Measurements from ENCODE around the gene LDB2.

The LDB2 gene

DNA sequence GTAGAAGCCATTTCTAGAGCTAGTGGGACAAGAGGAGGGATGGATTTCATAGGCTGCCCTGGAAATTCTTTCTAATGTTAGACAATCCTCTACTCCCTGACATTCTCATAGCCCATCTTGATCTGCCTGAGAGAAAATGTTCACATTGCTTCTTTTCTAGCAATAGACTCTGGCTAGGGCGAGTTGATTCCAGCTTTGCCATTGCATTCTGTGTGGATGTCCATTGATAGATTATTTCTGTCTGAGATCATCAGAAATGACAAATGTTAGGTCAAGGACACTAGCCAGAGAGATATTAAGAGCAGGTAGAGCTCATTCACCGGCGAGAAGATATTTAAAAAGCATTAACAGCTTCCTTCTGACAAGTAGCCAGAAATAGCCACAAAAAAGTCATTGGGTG lies 184.7 kb downstream of the LDB2 start:
- DNase-seq (ENCODE audit: low spot score), result no peak
- TF ChIP-seq, protein P1, sequence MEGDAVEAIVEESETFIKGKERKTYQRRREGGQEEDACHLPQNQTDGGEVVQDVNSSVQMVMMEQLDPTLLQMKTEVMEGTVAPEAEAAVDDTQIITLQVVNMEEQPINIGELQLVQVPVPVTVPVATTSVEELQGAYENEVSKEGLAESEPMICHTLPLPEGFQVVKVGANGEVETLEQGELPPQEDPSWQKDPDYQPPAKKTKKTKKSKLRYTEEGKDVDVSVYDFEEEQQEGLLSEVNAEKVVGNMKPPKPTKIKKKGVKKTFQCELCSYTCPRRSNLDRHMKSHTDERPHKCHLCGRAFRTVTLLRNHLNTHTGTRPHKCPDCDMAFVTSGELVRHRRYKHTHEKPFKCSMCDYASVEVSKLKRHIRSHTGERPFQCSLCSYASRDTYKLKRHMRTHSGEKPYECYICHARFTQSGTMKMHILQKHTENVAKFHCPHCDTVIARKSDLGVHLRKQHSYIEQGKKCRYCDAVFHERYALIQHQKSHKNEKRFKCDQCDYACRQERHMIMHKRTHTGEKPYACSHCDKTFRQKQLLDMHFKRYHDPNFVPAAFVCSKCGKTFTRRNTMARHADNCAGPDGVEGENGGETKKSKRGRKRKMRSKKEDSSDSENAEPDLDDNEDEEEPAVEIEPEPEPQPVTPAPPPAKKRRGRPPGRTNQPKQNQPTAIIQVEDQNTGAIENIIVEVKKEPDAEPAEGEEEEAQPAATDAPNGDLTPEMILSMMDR (IDR thresholded peaks at IDR 0.05; ENCODE audit: extremely low read depth, missing control alignments), result no peak

DNA sequence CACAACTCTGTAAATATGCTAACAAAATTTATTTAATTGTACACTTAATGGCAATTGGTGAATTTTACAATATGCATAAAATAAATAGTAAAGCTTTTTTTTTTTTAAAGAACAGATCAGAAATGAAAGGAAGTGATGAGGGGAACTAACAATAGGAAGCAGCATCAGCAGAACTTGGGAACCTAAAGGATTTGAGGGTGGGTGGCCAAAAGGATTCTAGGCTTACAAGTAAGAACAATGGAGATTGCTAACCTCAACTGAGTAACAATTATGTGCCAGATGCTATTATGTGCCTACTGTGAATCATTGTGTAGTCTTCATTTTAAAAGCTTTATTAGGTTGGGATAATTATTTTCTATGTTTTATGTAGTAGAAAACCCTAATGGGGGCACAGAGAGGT lies 185.2 kb downstream of the LDB2 start:
- TF ChIP-seq, protein P1 (IDR thresholded peaks at IDR 0.05; ENCODE audit: extremely low read depth, missing control alignments), result no peak
- no peak for DNase-seq (ENCODE audit: low spot score)

DNA sequence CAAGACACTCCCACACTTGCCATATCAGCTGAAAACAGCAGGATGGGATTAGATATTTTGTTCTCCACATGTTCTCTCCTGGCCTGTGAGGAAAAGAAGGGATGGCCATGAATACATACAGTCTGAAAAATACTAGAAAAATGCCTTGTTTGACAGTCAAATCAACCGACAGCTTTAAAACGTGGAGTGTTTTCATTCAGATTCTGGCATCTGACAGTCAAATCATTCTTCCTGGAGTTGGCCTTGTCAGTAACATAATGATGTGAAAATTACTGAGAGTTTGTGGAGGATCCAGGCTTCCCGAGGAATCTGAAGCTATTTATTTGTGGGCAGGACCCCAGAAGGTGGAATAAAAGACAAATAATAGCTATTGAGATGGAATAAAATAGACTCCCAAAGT lies 188.2 kb downstream of the LDB2 start:
- no peak for DNase-seq (ENCODE audit: low spot score)

DNA sequence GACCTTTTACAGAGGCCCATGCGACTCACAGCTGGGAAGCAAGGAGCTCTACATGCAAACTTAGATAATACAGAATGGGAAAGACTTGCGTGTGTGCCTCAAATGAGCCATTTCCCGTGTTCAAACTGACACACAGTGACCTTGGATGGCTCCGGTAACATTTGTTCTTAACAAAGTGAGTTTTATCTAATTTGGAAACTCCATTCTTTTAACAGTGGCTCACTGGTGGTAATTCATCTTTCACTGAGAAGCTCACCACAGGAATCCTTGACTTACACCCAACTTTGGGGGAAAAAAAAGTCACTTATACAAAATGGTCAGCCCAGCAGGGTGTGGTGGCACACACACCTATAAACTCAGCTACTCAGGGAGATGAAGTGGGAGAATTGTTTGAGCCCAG lies 190.6 kb downstream of the LDB2 start:
- no peak for DNase-seq (ENCODE audit: low spot score)
- TF ChIP-seq, protein P1 (IDR thresholded peaks at IDR 0.05; ENCODE audit: extremely low read depth, missing control alignments), result no peak

More for the DNA sequence above, 188.2 kb downstream of the LDB2 start:
- TF ChIP-seq, protein P1 (IDR thresholded peaks at IDR 0.05; ENCODE audit: extremely low read depth, missing control alignments), result no peak

DNA sequence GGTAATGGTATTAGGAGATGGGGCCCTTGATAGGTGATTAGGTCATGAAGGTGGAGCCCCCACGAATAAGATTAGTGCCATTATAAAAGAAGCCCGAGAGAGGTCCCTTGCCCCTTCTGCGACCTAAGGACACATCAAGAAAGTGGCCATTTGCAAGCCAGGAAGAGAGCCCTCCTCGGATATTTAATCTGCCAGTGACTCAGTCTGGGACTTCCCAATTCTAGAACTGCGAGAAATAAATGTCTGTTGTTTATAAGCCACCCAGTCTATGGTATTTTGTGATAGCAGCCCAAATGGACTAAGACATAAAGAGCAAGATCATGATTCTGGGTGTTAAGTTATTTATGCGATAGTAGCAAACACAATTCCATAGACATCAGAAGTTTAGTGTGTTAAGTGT lies 192.2 kb downstream of the LDB2 start:
- no peak for DNase-seq (ENCODE audit: low spot score)
- TF ChIP-seq, protein P1 (IDR thresholded peaks at IDR 0.05; ENCODE audit: extremely low read depth, missing control alignments), result no peak

DNA sequence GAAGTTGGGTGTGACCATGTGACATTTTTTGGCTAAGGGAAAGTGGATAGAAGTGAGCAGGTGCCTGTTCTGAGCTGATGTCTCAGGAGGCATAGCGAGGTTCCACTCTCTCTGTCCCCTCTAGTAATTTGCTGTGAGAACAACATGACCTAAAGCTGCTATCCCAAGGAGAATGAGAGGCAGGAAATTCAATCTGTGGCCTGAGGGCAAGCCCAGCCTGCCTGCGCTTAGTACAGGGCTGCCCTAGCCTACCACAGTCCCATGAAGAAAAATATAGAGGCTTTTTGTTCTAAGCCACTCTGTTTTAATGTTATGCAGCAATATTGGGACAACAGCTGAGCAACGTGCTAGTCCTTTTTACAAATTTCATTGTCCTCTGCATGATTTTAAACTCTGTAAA lies 193.1 kb downstream of the LDB2 start:
- TF ChIP-seq, protein P1 (IDR thresholded peaks at IDR 0.05; ENCODE audit: extremely low read depth, missing control alignments), result no peak
- DNase-seq (ENCODE audit: low spot score), result no peak

DNA sequence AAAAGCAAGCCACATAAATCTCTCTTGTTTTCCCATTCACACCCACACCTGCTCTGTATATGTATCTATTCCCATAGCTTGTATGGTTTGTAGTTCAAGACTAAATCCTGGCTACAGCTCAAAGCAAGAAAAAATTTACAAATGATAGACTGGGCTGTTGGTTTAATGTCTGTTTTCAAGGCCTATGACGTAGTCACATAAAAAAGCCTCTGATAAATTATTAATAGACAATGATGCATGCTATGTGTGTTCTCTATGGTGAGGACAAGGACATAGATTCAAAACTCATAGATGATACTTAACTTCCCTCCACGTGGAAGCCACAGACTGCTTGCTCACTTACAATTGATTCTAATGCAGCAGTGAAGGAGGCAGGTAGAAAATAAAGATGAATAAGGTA lies 194.0 kb downstream of the LDB2 start:
- TF ChIP-seq, protein P1 (IDR thresholded peaks at IDR 0.05; ENCODE audit: extremely low read depth, missing control alignments), result no peak
- no peak for DNase-seq (ENCODE audit: low spot score)

All from GM20000 (cell line).